WI38 (cell line): ENCODE results near the gene PLD1.

Source experiments
- H3K4me3 ChIP-seq: 2 replicates; pipeline ENCODE4 v1.5.1; 2011; ENCODE audit warnings: low read depth, mild to moderate bottlenecking, control low read depth, low read length
- TF ChIP-seq, protein P1 (sequence below): IDR thresholded peaks from 2 replicates; pipeline ENCODE4 v1.5.1; 2012; ENCODE audit warnings: low read depth, mild to moderate bottlenecking, control low read depth, low read length

Gene PLD1

DNA sequence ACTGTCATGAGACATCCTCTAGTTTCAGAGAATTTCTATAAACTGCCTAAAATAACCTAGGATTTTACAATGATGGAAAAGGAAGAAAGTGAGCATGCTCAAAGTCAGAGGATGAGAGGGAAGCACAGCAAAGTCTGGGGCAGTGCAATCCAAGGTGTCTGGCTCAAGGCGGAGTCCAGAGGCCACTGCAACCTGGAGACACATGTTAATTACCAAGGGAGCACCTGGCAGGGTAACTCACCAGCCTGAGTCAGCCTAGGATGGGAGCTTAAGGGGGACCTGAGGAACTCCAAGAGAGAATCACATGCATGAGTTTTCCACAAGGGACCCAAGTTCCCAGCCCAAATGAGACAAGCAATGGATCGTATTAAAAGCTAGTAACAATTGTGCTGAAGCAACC lies 49.8 kb downstream of the PLD1 start:
- TF ChIP-seq, protein P1, sequence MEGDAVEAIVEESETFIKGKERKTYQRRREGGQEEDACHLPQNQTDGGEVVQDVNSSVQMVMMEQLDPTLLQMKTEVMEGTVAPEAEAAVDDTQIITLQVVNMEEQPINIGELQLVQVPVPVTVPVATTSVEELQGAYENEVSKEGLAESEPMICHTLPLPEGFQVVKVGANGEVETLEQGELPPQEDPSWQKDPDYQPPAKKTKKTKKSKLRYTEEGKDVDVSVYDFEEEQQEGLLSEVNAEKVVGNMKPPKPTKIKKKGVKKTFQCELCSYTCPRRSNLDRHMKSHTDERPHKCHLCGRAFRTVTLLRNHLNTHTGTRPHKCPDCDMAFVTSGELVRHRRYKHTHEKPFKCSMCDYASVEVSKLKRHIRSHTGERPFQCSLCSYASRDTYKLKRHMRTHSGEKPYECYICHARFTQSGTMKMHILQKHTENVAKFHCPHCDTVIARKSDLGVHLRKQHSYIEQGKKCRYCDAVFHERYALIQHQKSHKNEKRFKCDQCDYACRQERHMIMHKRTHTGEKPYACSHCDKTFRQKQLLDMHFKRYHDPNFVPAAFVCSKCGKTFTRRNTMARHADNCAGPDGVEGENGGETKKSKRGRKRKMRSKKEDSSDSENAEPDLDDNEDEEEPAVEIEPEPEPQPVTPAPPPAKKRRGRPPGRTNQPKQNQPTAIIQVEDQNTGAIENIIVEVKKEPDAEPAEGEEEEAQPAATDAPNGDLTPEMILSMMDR: no peak
- no peak overlapping the region for H3K4me3 ChIP-seq

DNA sequence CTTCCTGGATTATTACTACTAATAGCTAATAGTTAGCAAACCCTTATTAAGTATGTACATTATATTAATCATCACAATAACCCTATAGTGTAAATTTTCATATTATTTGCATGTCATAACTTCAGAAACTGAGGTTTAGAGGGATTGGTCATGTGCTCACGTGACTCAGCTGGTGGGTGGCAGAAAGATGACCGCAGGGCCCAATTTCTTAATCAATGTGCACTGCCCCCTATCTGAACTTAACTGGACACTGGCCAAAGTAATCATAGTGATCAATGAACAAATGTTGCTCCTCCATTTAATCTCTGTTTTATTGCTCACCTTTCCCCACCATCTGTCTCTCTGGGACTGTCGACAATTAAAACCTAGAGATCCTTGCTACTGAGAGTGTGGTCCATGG lies 52.2 kb downstream of the PLD1 start:
- TF ChIP-seq, protein P1: no peak
- no peak overlapping the region for H3K4me3 ChIP-seq

- H3K4me3 ChIP-seq: no peak overlapping the region
- TF ChIP-seq, protein P1: no peak
Observed at GRCh38 chr3:171757361-171758034, 52.8 kb downstream of the PLD1 start.

- no peak overlapping the region for H3K4me3 ChIP-seq
- TF ChIP-seq, protein P1: no peak
Observed at GRCh38 chr3:171755656-171756055, 54.6 kb downstream of the PLD1 start.

DNA sequence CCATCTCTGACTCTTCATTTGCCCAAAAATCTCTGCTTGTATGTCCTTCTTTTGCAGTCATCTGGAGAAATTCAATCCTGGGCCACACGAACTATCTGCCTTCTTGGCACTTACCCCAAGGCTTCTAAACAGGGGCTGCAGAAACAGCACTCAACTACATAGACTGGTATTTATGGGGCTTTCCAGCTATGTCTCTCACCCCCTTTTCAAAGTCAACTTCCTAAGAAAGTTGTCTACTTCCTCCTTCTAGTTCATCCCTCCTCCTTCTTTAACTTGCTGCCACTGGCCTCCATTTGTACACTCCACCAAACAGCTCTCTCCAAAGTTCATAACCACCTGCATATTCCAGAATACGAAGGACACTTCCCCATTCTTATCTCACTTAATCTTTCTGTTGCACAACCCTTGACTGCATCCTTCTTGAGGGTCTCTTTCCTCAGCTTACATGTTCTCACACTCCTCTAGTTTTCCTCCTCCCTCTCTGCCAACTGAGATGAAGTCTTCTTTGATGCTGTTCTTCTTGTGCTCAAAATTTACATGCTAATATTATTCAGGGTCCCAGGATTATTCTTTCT lies 55.2 kb downstream of the PLD1 start:
- no peak overlapping the region for H3K4me3 ChIP-seq
- TF ChIP-seq, protein P1: no peak

- H3K4me3 ChIP-seq: no peak overlapping the region
- TF ChIP-seq, protein P1: no peak
Observed at GRCh38 chr3:171753665-171754408, 56.4 kb downstream of the PLD1 start.

GRCh38 chr3:171753025-171753472 lies 57.2 kb downstream of the PLD1 start:
- TF ChIP-seq, protein P1: no peak
- H3K4me3 ChIP-seq: no peak overlapping the region
